ENCODE results near the gene TTC21A.

DNA sequence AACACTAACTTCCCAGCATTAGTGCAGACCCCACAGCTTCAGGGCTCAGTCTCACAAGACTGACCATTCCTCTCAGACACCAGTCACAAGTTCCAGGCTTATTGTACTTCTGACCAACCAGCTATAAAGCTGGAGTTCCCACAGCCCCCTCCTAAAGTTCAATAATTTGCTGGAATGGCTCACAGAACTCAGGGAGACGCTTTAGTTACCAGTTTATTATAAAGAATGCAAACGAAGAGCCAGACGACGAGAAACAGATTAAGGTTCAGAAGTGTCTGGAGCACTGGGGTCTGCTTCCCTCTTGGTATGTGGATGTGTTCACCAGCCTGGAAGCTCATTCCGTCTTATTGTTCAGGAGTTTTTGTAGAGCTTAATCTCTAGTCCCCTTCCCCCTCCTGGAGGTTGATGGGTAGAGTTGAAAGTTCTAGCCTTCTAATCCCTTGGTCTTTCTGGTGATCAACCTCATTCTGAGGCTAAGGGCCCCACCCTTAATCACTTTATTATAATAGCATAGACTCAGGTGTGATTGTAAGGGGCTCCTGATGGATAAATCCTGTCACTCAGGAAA is 50.8 kb downstream of the TTC21A start:
- no peak for TF ChIP-seq POLR2A (IDR thresholded peaks at IDR 0.05; ENCODE audit: low read depth, low read length)
- no peak for TF ChIP-seq POLR2AphosphoS5 (IDR thresholded peaks at IDR 0.05; ENCODE audit: low read depth, low read length)
- no peak for TF ChIP-seq SPI1 (IDR thresholded peaks at IDR 0.05; ENCODE audit: low read depth, low read length)
- no peak for TF ChIP-seq TAF1 (IDR thresholded peaks at IDR 0.05; ENCODE audit: low read depth, low read length)

Data from GM12891 (cell line).